ENCODE measurements around the gene KLF12. TPM values are rescaled to one million over a fixed set of nuclear protein-coding genes. Genes with fewer than 3 reads are reported as not detected.

Gene KLF12
- total RNA-seq, 1 experiment from 2014 or later = 9.7 TPM

- Mint-ChIP-seq H3K9me3 (no peaks in the 10 kb centered on the region), H3K36me3 (ENCODE audit: insufficient read depth in 1 of 3, low read depth in 3 of 3) (no peaks in the 10 kb centered on the region)
These were observed 40.6 kb upstream of the KLF12 start for GRCh38 chr13:74174810-74175209.

More at GRCh38 chr13:74174810-74175209, 40.6 kb upstream of the KLF12 start:
- no peak for DNase-seq
- H3K23me2 ChIP-seq (ENCODE audit: insufficient read length, low read depth, low read length, poor library complexity, severe bottlenecking) = no peaks in the 10 kb centered on the region
- H2BK120ac ChIP-seq (ENCODE audit: low read depth, low read length, poor library complexity, severe bottlenecking) = no peak overlapping the region
- no peak overlapping the region for H2BK12ac ChIP-seq (ENCODE audit: insufficient read length, low read depth, low read length)
- H2BK15ac ChIP-seq (ENCODE audit: low read depth, low read length) = no peak overlapping the region
- H2BK5ac ChIP-seq (ENCODE audit: insufficient read length, low read length) = no peak overlapping the region
- H3K4ac ChIP-seq (ENCODE audit: low read depth, low read length) = no peak overlapping the region
- no peaks in the 10 kb centered on the region for H4K20me1 ChIP-seq (ENCODE audit: control insufficient read depth, insufficient read depth, insufficient read length)
- H2BK20ac ChIP-seq (ENCODE audit: low read depth, low read length, poor library complexity, severe bottlenecking) = no peak overlapping the region
- no peak overlapping the region for H3K9ac ChIP-seq (ENCODE audit: extremely low read depth, insufficient read length, low read length)
- H2AK5ac ChIP-seq (ENCODE audit: insufficient read length, low read length) = no peak overlapping the region
- no peaks in the 10 kb centered on the region for H3K79me2 ChIP-seq (ENCODE audit: insufficient read depth, low read length)
- no peak for TF ChIP-seq CTCF (conservative IDR thresholded peaks at IDR 0.05)
- no peaks in the 10 kb centered on the region for H3K79me1 ChIP-seq (ENCODE audit: insufficient read depth, low read depth, low read length, poor library complexity, severe bottlenecking)
- no peak overlapping the region for H4K91ac ChIP-seq (ENCODE audit: insufficient read length, low read depth, low read length)
- no peaks in the 10 kb centered on the region; the same call in 1 of the 2 replicates for H3K4me1 ChIP-seq (ENCODE audit: insufficient read depth, low read length)
- no peak overlapping the region for H3K56ac ChIP-seq (ENCODE audit: insufficient read length, low read depth, low read length)
- no peak overlapping the region for H3K4me3 Mint-ChIP-seq
- H4K5ac ChIP-seq (ENCODE audit: insufficient read length, low read depth, low read length) = no peak overlapping the region
- no peak overlapping the region for H3K18ac ChIP-seq (ENCODE audit: insufficient read length, low read depth, low read length)
- no peak overlapping the region for H3T11ph ChIP-seq (ENCODE audit: low read length)
- H2AFZ ChIP-seq (ENCODE audit: low read length) = no peak overlapping the region
- peaks cover 12 to 13% of the 10 kb centered on the region in 2 experiments for H3K4me1 Mint-ChIP-seq
- no CpG with 5 or more reads among the region's 2 CpGs for WGBS (ENCODE audit: extremely low coverage, insufficient read length, low lambda C conversion rate)
- H3K27ac Mint-ChIP-seq = no peak overlapping the region
- no peak overlapping the region for H3K23ac ChIP-seq (ENCODE audit: insufficient read length, low read depth, low read length)
- no peaks in the 10 kb centered on the region for H3K9me3 ChIP-seq (ENCODE audit: control insufficient read depth, low read depth, low read length)
- H3K4me2 ChIP-seq (ENCODE audit: insufficient read depth, insufficient read length, low read length) = no peak overlapping the region
- no peaks in the 10 kb centered on the region for H3K27me3 ChIP-seq (ENCODE audit: insufficient read depth, low read length)
- H3K14ac ChIP-seq (ENCODE audit: insufficient read depth, low read length) = no peak overlapping the region
- no peaks in the 10 kb centered on the region for H3K27me3 Mint-ChIP-seq (ENCODE audit: low read depth)
- no peak overlapping the region for H4K8ac ChIP-seq (replicated peaks; ENCODE audit: insufficient read length, low read depth, low read length)
- H3K27ac ChIP-seq (ENCODE audit: insufficient read length, low read depth, low read length) = no peak overlapping the region

All from H9 (cell line).